NCI-H2107 treated with DMSO at 0.1 percent for 48 hours (cell line): ENCODE results near the gene ZSCAN1.
"Not testable (repeated sequence)": the region's sequence is repeated elsewhere in the genome, so short reads cannot be mapped to it uniquely, and the experiment has no call there.

Experiments used
- DNase-seq: peaks from one replicate; lab custom pipeline; 2025; ENCODE audit not compliant: unreplicated experiment; lab: John Stamatoyannopoulos, UW

Gene ZSCAN1

GRCh38 chr19:58033741-58034476 is at the start of gene ZSCAN1:
Gene ZSCAN1, plus strand, starts transcription at chr19:58034025. Its CDS starts 3,812 bp downstream, at chr19:58037837.
- DNase-seq: no peak

- no peak for DNase-seq
Observed at GRCh38 chr19:57992841-57993240, 41.0 kb upstream of the ZSCAN1 start.

GRCh38 chr19:58000677-58001076 is 33.1 kb upstream of the ZSCAN1 start:
- DNase-seq: no peak

- DNase-seq: no peak
Observed at GRCh38 chr19:58001895-58002369, 31.9 kb upstream of the ZSCAN1 start.

GRCh38 chr19:58002384-58003173 is 31.2 kb upstream of the ZSCAN1 start, which contains the start of gene ZNF606:
Gene ZNF606, minus strand, starts transcription at chr19:58002820. Its CDS starts 1,501 bp downstream, at chr19:58001319.
- peak; percentile 49 for DNase-seq

GRCh38 chr19:58003174-58003828 is 30.5 kb upstream of the ZSCAN1 start:
- no peak for DNase-seq

- no peak for DNase-seq
Observed at GRCh38 chr19:58007285-58007684, 26.5 kb upstream of the ZSCAN1 start.

GRCh38 chr19:58008877-58009276 is 24.9 kb upstream of the ZSCAN1 start:
- not testable (repeated sequence) for DNase-seq

GRCh38 chr19:58009301-58009665 is 24.5 kb upstream of the ZSCAN1 start:
- no peak for DNase-seq

GRCh38 chr19:58009666-58010301 is 24.0 kb upstream of the ZSCAN1 start:
- peak; percentile 25 for DNase-seq

GRCh38 chr19:58010507-58010906 is 23.3 kb upstream of the ZSCAN1 start:
- no peak for DNase-seq

GRCh38 chr19:58014141-58014540 is 19.7 kb upstream of the ZSCAN1 start:
- DNase-seq: no peak

- no peak for DNase-seq
Observed at GRCh38 chr19:58020129-58020528, 13.7 kb upstream of the ZSCAN1 start.

- DNase-seq: no peak
Observed at GRCh38 chr19:58021541-58022282, 12.1 kb upstream of the ZSCAN1 start.

GRCh38 chr19:58022283-58022660 is 11.6 kb upstream of the ZSCAN1 start:
- no peak for DNase-seq

- DNase-seq: no peak
Observed at GRCh38 chr19:58024661-58025060, 9.2 kb upstream of the ZSCAN1 start.

GRCh38 chr19:58034477-58034793 is 610 bp downstream of the ZSCAN1 start:
- DNase-seq: no peak

- no peak for DNase-seq
Observed at GRCh38 chr19:58035863-58036262, 2.0 kb downstream of the ZSCAN1 start.

GRCh38 chr19:58037927-58038687 is 4.3 kb downstream of the ZSCAN1 start:
- no peak for DNase-seq

- no peak for DNase-seq
Observed at GRCh38 chr19:58038688-58039204, 4.9 kb downstream of the ZSCAN1 start.
